Measurements from ENCODE around the gene TCEAL7. TPM values are rescaled to one million over a fixed set of nuclear protein-coding genes. Genes with fewer than 3 reads are reported as not detected.
"Not testable (repeated sequence)": the region's sequence is repeated elsewhere in the genome, so short reads cannot be mapped to it uniquely, and the experiment has no call there.

TCEAL7 gene, protein sequence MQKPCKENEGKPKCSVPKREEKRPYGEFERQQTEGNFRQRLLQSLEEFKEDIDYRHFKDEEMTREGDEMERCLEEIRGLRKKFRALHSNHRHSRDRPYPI
- 1 to 10 TPM in 1 of 2 donors, under 1 TPM in 1; 0.99 to 2.3 TPM for total RNA-seq

DNA sequence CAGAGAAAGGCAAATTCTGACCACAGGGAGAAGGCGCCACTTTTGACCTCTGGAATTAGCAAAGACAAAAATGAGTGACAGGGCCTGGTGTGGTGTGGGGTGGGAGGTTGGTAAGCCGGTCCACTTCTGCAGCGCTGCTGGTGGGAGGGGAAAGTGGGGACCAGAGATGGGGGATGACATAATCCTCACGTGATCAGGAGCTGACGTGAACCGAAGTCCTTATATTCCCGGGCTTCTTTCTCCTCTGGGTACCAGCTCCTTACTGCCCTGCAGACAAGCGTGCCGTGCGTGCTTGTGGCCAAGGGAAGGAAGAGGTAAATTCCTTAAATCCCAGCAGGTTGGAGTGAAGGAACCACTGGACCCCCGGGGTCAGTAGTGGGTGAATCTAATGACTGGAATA, at the start of gene TCEAL7:
TSS of gene TCEAL7 (plus strand) at position 249 of the 400 bp plus-strand sequence. CDS start 1,165 bp downstream, outside the sequence.
- intact Hi-C loops (cut with DNase I) = no loop called here
- Histone ChIP-seq H3K27ac (no peak within 1 kb of the TSS), H3K27me3 (no peaks in the 10 kb centered on the region), H3K4me1 (no peaks in the 10 kb centered on the region), H3K9me3 (no peaks in the 10 kb centered on the region), H3K4me3 (no peak within 1 kb of the TSS), H3K36me3 (replicated peaks in 1 of 2; ENCODE audit: insufficient read depth in 1 of 2, low read depth in 2 of 2) (no peaks in the 10 kb centered on the region)
- TF ChIP-seq, protein P1, sequence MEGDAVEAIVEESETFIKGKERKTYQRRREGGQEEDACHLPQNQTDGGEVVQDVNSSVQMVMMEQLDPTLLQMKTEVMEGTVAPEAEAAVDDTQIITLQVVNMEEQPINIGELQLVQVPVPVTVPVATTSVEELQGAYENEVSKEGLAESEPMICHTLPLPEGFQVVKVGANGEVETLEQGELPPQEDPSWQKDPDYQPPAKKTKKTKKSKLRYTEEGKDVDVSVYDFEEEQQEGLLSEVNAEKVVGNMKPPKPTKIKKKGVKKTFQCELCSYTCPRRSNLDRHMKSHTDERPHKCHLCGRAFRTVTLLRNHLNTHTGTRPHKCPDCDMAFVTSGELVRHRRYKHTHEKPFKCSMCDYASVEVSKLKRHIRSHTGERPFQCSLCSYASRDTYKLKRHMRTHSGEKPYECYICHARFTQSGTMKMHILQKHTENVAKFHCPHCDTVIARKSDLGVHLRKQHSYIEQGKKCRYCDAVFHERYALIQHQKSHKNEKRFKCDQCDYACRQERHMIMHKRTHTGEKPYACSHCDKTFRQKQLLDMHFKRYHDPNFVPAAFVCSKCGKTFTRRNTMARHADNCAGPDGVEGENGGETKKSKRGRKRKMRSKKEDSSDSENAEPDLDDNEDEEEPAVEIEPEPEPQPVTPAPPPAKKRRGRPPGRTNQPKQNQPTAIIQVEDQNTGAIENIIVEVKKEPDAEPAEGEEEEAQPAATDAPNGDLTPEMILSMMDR (IDR thresholded peaks at IDR 0.05) = no peak
- no peak for TF ChIP-seq POLR2A (IDR thresholded peaks at IDR 0.05)
- ATAC-seq = no peak
- 49 to 70% methylated on average over 10 of the region's 11 CpGs for WGBS, 2 donors
- no peak for DNase-seq

DNA sequence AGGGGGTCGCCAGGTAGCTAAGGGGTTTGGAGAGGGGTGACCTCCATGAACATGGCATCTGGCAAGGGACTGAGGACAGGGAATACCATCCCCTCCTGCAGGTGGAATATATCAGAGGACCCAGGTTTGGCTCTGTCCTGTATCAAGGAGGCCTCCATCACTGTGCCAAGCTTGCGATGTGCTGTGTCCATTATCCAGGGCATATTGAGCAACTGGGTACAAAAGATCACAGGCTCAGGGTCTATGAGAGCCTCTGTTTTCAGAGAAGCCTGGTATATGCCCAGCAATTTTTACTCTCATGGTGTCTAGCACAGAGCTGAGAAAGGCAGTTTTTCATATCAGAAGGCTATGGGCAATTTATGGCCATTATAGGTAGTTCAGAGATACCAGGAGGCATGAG, 36.9 kb upstream of the TCEAL7 start:
- DNase-seq (no peak), ATAC-seq (no peak)
- WGBS, 2 donors = 93% methylated on average over 2 of the region's 2 CpGs; no CpG with 5 or more reads in 1 of the 2 donors
- Histone ChIP-seq H3K36me3 (replicated peaks in 1 of 2; ENCODE audit: insufficient read depth in 1 of 2, low read depth in 2 of 2) (no peaks in the 10 kb centered on the region), H3K27me3 (no peaks in the 10 kb centered on the region), H3K4me1 (no peaks in the 10 kb centered on the region), H3K9me3 (no peaks in the 10 kb centered on the region), H3K27ac (no peak overlapping the region), H3K4me3 (no peak overlapping the region)
- TF ChIP-seq, protein P1 (IDR thresholded peaks at IDR 0.05) = no peak
- TF ChIP-seq POLR2A (IDR thresholded peaks at IDR 0.05) = no peak
- intact Hi-C loops (cut with DNase I) = no loop called here

DNA sequence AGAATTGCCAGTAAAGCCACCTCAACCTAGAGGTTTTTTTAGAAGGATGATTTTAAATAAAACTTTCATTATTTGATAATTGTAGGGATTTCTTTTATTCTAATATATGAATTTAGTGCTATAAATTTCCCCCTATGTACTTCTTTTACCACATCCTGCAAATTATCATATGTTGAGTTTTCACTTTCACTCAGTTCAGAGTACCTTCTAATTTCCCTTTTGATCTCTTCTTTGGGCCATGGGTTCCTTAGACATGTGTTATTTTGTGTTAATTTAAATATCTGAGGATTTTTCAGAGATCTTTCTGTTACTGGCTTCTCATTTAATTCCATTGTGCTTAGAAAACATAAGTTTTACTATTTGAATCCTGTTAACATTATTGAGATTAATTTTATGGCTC, 25.3 kb upstream of the TCEAL7 start:
- no peak overlapping the region for H3K4me3 ChIP-seq
- intact Hi-C loops (cut with DNase I) = no loop called here
- TF ChIP-seq, protein P1 (IDR thresholded peaks at IDR 0.05) = no peak
- TF ChIP-seq POLR2A (IDR thresholded peaks at IDR 0.05) = no peak
- DNase-seq (no peak), ATAC-seq (no peak)
- no peaks in the 10 kb centered on the region for H3K4me1 ChIP-seq
- H3K36me3 ChIP-seq (replicated peaks in 1 of 2; ENCODE audit: insufficient read depth in 1 of 2, low read depth in 2 of 2) = no peaks in the 10 kb centered on the region
- H3K9me3 ChIP-seq = no peaks in the 10 kb centered on the region
- H3K27ac ChIP-seq = no peak overlapping the region
- no peaks in the 10 kb centered on the region for H3K27me3 ChIP-seq

DNA sequence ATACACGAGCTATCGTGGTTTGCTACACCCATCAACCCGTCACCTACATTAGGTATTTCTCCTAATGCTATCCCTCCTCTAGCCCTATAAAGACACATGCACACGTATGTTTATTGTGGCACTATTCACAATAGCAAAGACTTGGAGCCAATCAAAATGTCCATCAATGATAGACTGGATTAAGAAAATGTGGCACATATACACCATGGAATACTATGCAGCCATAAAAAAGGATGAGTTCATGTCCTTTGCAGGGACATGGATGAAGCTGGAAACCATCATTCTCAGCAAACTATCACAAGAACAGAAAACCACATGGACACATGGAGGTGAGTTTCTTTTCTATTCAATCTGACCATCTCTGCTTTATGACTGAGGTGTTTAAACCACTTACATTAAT, 24.4 kb upstream of the TCEAL7 start:
- not testable (repeated sequence) for H3K27ac ChIP-seq, H3K4me3 ChIP-seq
- WGBS, 2 donors = 81 to 86% methylated on average over 4 of the region's 4 CpGs

DNA sequence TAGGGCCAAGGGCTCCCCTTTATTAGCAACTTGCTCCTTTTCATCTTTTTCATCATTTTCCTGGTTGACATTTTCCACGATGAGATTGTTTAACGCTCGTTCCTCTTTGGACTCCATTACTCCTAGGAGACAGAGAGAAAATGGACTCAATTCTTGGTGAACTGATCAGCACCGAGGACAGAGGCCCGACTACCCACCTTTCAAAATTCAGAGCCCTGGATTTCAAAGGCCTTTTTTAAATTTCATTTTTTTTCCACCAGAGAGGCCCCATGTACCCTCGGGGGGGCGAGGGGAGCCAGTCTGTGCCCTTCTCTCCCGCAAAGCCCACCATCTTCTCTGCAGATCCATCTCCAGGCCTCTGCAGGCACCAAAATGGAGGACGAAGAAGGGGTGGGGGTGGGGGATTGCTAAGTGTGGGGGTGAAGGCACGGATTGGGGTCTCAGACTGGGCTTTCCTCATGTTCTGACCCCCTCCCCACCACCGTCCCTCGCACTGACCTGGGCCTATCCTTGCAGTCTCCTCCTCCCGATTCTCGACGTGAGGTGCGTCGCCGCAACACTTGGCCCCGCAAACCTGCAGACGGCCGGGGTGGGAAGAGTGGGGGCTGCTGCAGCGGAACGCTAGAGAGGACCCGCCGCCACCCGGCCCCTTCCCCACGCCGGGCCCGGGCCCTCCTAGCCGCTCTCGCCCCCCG, 20.0 kb upstream of the TCEAL7 start:
- Histone ChIP-seq H3K27me3 (no peaks in the 10 kb centered on the region), H3K4me1 (no peaks in the 10 kb centered on the region), H3K27ac (peak overlapping the region in 3 of 4 donors; percentile 43 to 69 (median 67)), H3K9me3 (no peaks in the 10 kb centered on the region), H3K4me3 (peak overlapping the region; percentile 13 to 43), H3K36me3 (replicated peaks in 1 of 2; ENCODE audit: insufficient read depth in 1 of 2, low read depth in 2 of 2) (no peaks in the 10 kb centered on the region)
- no peak for ATAC-seq
- intact Hi-C loops (cut with DNase I) = no loop called here
- 12 to 80% methylated on average over 3 to 8 of the region's 32 CpGs for WGBS, 2 donors
- DNase-seq = peak in 1 of 4 donors; percentile 13
- no peak for TF ChIP-seq POLR2A (IDR thresholded peaks at IDR 0.05)
- TF ChIP-seq, protein P1 (IDR thresholded peaks at IDR 0.05) = no peak

More for the DNA sequence above, 24.4 kb upstream of the TCEAL7 start:
- H3K27me3 ChIP-seq; intact Hi-C loops (cut with DNase I); H3K4me1 ChIP-seq; H3K9me3 ChIP-seq; DNase-seq; ATAC-seq; H3K36me3 ChIP-seq (replicated peaks in 1 of 2; ENCODE audit: insufficient read depth in 1 of 2, low read depth in 2 of 2): not testable (repeated sequence)
